Skeletal muscle satellite cell (primary cell): ENCODE results near the gene TMPRSS3. TPM values are rescaled to one million over a fixed set of nuclear protein-coding genes. Genes with fewer than 3 reads are reported as not detected.

Experiments
- H3K27me3 ChIP-seq: 2 replicates; pipeline ENCODE4 v1.7.0; 2013; ENCODE audit warnings: low read length; ENCODE audit not compliant: control insufficient read depth, insufficient read depth
- H3K36me3 ChIP-seq: 2 replicates; pipeline ENCODE4 v1.7.0; 2013; ENCODE audit warnings: mild to moderate bottlenecking, control low read depth, low read length; ENCODE audit not compliant: insufficient read depth
- H3K4me1 ChIP-seq: 2 replicates; pipeline ENCODE4 v1.7.0; 2013; ENCODE audit warnings: low read length; ENCODE audit not compliant: control insufficient read depth, insufficient read depth
- H3K4me2 ChIP-seq: 2 replicates; pipeline ENCODE4 v1.7.0; 2013; ENCODE audit warnings: mild to moderate bottlenecking, low read length
- H3K4me3 ChIP-seq: 2 replicates; pipeline ENCODE4 v1.7.0; 2013; ENCODE audit warnings: low read length
- H3K9ac ChIP-seq: 2 replicates; pipeline ENCODE4 v1.7.0; 2013; ENCODE audit warnings: mild to moderate bottlenecking, low read depth, low read length, moderate library complexity
- H3K9me3 ChIP-seq: replicated peaks from 2 replicates; pipeline ENCODE4 v1.7.0; 2013; ENCODE audit warnings: mild to moderate bottlenecking, control low read depth, low read length
- total RNA-seq: library from RNA; depleted of rRNA; stranded (reverse); fragments of >200 nt; gene quantifications from 2 replicates; pipeline ENCODE4 v1.2.3, GENCODE V29; 2012; rRNA removed

The TMPRSS3 gene
- total RNA-seq: not detected in 2 replicates

DNA sequence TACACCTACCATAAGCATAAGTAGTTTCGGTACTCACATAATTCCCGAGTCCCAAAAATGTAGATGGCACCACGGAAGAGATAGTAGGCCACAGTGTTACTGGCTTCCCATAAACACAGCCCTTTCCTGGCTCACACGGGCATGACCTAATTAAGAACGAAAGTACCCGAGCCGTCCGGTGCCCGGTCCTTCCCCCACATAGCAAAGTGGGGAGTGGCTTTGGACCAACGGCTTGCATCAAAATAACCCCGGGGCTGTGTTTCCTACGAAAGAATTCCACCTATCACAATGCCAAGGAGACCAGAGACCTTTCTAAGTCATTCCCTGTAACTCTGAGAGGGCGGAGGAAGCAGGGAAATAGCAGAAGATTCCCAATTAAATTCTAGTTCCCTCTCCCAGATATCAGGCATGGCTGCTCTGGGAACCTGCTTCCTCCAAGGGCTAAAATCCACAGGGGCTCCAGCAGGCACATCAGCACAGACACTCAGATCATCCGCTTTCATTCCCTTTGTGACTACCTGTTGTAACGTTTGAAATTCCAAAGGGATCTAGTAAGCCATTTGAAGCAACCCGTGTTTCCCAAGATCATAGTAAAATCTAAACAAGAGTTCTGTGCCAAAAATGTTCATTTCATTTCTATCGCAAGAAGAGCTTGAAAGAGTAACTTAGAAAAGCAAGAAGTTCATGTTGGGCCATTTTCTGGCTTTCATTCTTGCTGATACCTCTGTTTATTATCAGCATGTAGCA, at the start of gene TMPRSS3:
TMPRSS3 (minus strand) TSS at position 148 of the 747 bp plus-strand sequence. CDS start 635 bp downstream, outside the sequence.
- Histone ChIP-seq H3K4me1 (no peaks in the 10 kb centered on the region), H3K9me3 (no peaks in the 10 kb centered on the region), H3K4me3 (no peak within 1 kb of the TSS), H3K27me3 (peaks cover 13% of the 10 kb centered on the region), H3K9ac (no peak within 1 kb of the TSS), H3K4me2 (no peak within 1 kb of the TSS), H3K36me3 (no peaks in the 10 kb centered on the region)

DNA sequence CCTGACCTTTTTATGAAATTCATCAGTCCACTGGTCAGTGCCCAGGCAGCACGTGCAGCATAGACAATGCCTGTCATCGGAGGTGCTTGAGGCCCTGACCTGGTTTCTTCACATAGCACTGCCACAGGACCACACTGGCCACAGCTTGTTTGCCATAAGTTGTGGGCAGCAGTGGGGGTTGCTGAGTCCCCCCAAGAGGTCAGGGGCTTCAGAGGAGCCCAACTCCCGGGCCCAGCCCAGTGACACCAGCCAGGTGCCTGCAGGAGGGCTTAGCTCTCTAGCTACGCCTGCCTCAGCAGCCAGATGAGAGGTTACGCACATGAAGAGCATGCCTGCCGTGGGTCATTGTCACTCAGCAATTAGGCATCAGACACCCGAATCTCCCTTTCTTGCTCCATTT, 49.5 kb upstream of the TMPRSS3 start:
- Histone ChIP-seq H3K27me3 (no peaks in the 10 kb centered on the region), H3K36me3 (no peaks in the 10 kb centered on the region), H3K9ac (no peak overlapping the region), H3K4me2 (no peak overlapping the region), H3K4me3 (no peak overlapping the region), H3K9me3 (no peaks in the 10 kb centered on the region), H3K4me1 (no peaks in the 10 kb centered on the region)

DNA sequence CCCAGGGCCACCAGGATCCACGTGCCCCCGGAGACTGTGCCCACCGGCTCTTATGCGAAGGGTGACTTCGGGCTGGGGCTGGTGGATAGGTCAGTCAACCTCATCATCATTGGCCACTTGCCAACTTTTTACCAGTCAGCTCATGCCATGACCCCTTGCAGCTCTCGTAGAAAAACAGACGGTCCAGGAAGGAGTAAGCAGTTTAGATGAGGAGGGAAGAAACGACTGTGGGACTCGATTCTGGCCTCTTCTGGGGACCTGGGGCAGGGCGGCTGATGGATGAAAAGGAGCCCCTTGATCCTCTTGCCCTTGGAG, 48.9 kb upstream of the TMPRSS3 start:
- Histone ChIP-seq H3K9ac (no peak overlapping the region), H3K4me3 (no peak overlapping the region), H3K9me3 (no peaks in the 10 kb centered on the region), H3K36me3 (no peaks in the 10 kb centered on the region), H3K4me2 (no peak overlapping the region), H3K27me3 (no peaks in the 10 kb centered on the region), H3K4me1 (no peaks in the 10 kb centered on the region)

GRCh38 chr21:42443876-42444744, 48.3 kb upstream of the TMPRSS3 start:
- Histone ChIP-seq H3K9ac (no peak overlapping the region), H3K36me3 (no peaks in the 10 kb centered on the region), H3K9me3 (no peaks in the 10 kb centered on the region), H3K27me3 (no peaks in the 10 kb centered on the region), H3K4me3 (no peak overlapping the region), H3K4me1 (no peaks in the 10 kb centered on the region), H3K4me2 (no peak overlapping the region)

DNA sequence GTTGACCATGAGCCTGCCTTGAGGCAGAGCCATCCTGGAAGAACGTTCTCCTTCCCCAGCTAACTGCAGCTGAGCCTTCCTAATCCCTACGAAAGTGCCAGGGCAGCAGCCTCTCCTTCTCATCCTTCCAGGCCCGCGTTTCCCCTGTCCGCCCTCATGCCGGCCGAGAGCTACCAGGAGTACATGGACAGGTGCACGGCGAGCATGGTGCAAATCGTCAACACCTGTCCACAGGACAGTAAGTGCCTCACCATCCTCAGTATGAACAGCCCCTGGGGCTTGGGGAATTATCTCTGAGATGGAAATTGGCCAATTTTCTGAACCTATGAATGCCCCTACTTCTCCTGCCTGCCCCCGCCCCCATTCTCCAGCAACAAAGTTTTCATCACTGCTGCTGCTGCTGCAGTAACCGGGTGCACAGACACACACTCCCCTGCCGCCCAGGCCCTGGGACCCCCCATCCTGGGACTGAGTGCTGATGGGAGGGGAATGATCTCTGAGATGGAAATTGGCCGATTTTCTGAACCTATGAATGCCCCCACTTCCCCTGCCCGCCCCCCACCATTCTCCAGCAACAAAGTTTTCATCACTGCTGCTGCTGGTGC, 47.4 kb upstream of the TMPRSS3 start:
- Histone ChIP-seq H3K36me3 (no peaks in the 10 kb centered on the region), H3K4me2 (no peak overlapping the region), H3K9me3 (no peaks in the 10 kb centered on the region), H3K27me3 (no peaks in the 10 kb centered on the region), H3K9ac (no peak overlapping the region), H3K4me1 (no peaks in the 10 kb centered on the region), H3K4me3 (no peak overlapping the region)

- no peaks in the 10 kb centered on the region for H3K4me1 ChIP-seq
- H3K36me3 ChIP-seq: no peaks in the 10 kb centered on the region
- H3K9me3 ChIP-seq: no peaks in the 10 kb centered on the region
- no peak overlapping the region for H3K4me3 ChIP-seq
- H3K4me2 ChIP-seq: no peak overlapping the region
- no peak overlapping the region for H3K9ac ChIP-seq
- H3K27me3 ChIP-seq: no peaks in the 10 kb centered on the region
These were observed 46.1 kb upstream of the TMPRSS3 start for GRCh38 chr21:42441963-42442362.

GRCh38 chr21:42440187-42440792, 44.4 kb upstream of the TMPRSS3 start:
- Histone ChIP-seq H3K9ac (no peak overlapping the region), H3K27me3 (no peaks in the 10 kb centered on the region), H3K4me2 (no peak overlapping the region), H3K4me1 (no peaks in the 10 kb centered on the region), H3K4me3 (no peak overlapping the region), H3K9me3 (no peaks in the 10 kb centered on the region), H3K36me3 (no peaks in the 10 kb centered on the region)

- no peak overlapping the region for H3K9ac ChIP-seq
- H3K4me2 ChIP-seq: no peak overlapping the region
- H3K27me3 ChIP-seq: no peaks in the 10 kb centered on the region
- H3K4me3 ChIP-seq: no peak overlapping the region
- no peaks in the 10 kb centered on the region for H3K4me1 ChIP-seq
- H3K9me3 ChIP-seq: no peaks in the 10 kb centered on the region
- H3K36me3 ChIP-seq: no peaks in the 10 kb centered on the region
These were observed 43.7 kb upstream of the TMPRSS3 start for GRCh38 chr21:42439284-42440186.

GRCh38 chr21:42438316-42439205, 42.7 kb upstream of the TMPRSS3 start:
- Histone ChIP-seq H3K4me3 (no peak overlapping the region), H3K4me2 (no peak overlapping the region), H3K27me3 (no peaks in the 10 kb centered on the region), H3K9me3 (no peaks in the 10 kb centered on the region), H3K36me3 (no peaks in the 10 kb centered on the region), H3K4me1 (no peaks in the 10 kb centered on the region), H3K9ac (no peak overlapping the region)

- no peak overlapping the region for H3K9ac ChIP-seq
- no peaks in the 10 kb centered on the region for H3K9me3 ChIP-seq
- H3K27me3 ChIP-seq: no peaks in the 10 kb centered on the region
- no peak overlapping the region for H3K4me2 ChIP-seq
- no peak overlapping the region for H3K4me3 ChIP-seq
- no peaks in the 10 kb centered on the region for H3K36me3 ChIP-seq
- no peaks in the 10 kb centered on the region for H3K4me1 ChIP-seq
These were observed 41.9 kb upstream of the TMPRSS3 start for GRCh38 chr21:42437786-42438185.
